ENCODE results near the gene TARDBP.
"Not testable (repeated sequence)": the region's sequence is repeated elsewhere in the genome, so short reads cannot be mapped to it uniquely, and the experiment has no call there.

Gene TARDBP

DNA sequence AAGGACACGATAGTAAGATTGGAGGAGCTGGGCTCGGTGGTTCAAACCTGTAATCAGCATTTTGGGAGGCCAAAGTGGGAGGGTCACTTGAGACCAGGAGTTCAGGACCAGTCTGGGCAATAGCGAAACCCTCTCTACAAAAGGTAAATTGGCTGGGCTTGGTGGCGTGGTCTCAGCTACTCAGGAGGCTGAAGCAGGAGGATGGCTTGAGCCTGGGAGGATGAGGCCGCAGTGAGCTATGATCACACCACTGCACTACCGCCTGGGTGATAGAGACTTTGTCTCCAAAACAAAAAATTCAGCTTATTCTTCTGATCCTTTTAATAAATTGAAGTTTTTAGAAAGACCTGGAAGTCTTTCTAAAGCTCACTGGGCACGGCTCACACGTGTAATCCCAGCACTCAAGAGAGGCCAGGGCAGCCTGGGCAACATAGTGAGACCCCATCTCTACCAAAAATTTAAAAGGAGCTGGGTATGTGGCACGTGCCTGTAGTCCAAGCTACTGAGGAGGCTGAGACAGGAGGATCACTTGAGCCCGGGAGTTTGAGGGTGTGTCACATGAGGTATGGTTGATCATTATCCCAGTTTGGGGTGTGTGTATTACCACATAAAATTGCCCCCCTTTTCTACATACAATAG is 19.3 kb downstream of the TARDBP start:
- ATAC-seq, result peak; percentile 11; the same call in 2 of the 3 replicates
- TF ChIP-seq ZNF565 (CRISPR knock-in tag; conservative IDR thresholded peaks at IDR 0.05; ENCODE audit: low read depth) (no peak), ZFP3 (CRISPR knock-in tag; IDR thresholded peaks at IDR 0.05) (no peak)

DNA sequence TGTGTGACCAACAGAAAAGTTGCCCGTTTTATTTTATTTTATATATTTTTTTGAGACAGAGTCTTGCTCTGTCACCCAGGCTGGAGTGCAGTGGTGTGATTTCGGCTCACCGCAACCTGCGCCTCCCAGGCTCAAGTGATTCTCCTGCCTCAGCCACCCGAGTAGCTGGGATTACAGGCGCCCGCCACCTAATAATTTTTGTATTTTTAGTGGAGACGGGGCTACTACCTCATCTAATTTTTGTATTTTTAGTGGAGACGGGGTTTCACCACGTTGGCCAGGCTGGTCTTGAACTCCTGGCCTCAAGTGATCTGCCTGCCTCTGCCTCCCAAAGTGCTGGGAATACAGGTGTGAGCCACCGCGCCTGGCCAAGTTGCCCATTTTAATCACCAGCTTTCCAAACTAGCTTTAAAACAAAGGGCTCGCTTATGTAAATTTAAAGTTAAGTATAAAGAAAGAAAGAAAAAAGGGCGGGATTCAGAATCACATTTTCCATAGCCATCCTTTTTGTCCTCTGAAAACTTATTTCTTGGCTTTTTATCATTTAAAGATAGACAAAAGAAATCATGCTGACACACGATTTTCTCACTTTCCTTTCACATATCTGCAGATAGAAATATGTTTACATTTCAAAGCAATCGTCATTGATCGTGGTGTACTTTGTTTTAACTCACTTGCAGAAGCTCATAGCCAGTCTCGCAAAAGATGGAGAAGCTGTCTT is 24.7 kb downstream of the TARDBP start:
- ATAC-seq, result not testable (repeated sequence)

DNA sequence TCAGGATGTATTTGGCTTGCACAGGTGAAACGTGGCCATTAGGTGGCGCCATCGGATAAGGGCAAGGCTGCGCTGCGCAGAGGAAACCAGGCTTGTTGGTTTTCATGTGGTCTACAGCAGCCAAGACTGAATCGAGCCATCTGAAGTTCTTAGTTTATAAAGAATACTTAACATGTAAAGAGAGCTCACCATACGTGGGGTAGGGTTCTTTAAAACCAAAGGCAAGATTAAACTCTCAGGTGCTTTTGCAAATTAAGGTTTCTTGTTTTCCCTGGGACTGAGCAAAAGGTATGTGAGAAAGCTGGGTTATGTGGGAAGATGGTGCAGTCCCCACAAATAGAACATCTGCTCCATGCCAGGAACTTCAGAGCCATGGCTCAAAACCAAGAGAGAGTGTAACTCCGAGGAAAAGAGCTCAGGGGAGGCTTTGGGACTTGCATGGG is 25.3 kb downstream of the TARDBP start:
- peak; percentile 98 for ATAC-seq
- TF ChIP-seq, protein P1, sequence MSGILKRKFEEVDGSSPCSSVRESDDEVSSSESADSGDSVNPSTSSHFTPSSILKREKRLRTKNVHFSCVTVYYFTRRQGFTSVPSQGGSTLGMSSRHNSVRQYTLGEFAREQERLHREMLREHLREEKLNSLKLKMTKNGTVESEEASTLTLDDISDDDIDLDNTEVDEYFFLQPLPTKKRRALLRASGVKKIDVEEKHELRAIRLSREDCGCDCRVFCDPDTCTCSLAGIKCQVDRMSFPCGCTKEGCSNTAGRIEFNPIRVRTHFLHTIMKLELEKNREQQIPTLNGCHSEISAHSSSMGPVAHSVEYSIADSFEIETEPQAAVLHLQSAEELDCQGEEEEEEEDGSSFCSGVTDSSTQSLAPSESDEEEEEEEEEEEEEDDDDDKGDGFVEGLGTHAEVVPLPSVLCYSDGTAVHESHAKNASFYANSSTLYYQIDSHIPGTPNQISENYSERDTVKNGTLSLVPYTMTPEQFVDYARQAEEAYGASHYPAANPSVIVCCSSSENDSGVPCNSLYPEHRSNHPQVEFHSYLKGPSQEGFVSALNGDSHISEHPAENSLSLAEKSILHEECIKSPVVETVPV (CRISPR knock-in tag; IDR thresholded peaks at IDR 0.05), result no peak
- TF ChIP-seq OSR1 (CRISPR knock-in tag; IDR thresholded peaks at IDR 0.05), result no peak
- TF ChIP-seq ZNF8 (CRISPR knock-in tag; IDR thresholded peaks at IDR 0.05), result no peak
- TF ChIP-seq TCF4 (CRISPR knock-in tag; IDR thresholded peaks at IDR 0.05; ENCODE audit: borderline replicate concordance), result no peak
- no peak for TF ChIP-seq ZFP30 (CRISPR knock-in tag; IDR thresholded peaks at IDR 0.05)
- no peak for TF ChIP-seq ESRRG (CRISPR knock-in tag; IDR thresholded peaks at IDR 0.05)
- no peak for TF ChIP-seq ZNF70 (CRISPR knock-in tag; IDR thresholded peaks at IDR 0.05)
- no peak for TF ChIP-seq GLIS3 (CRISPR knock-in tag; IDR thresholded peaks at IDR 0.05)
- TF ChIP-seq ISL1 (CRISPR knock-in tag; IDR thresholded peaks at IDR 0.05), result no peak
- no peak for TF ChIP-seq ZNF565 (CRISPR knock-in tag; conservative IDR thresholded peaks at IDR 0.05; ENCODE audit: low read depth)
- no peak for TF ChIP-seq SNAI2 (CRISPR knock-in tag; IDR thresholded peaks at IDR 0.05)
- TF ChIP-seq BACH2 (CRISPR knock-in tag; IDR thresholded peaks at IDR 0.05; ENCODE audit: borderline replicate concordance), result no peak
- TF ChIP-seq CSDC2 (CRISPR knock-in tag; IDR thresholded peaks at IDR 0.05), result no peak
- TF ChIP-seq, protein P2, sequence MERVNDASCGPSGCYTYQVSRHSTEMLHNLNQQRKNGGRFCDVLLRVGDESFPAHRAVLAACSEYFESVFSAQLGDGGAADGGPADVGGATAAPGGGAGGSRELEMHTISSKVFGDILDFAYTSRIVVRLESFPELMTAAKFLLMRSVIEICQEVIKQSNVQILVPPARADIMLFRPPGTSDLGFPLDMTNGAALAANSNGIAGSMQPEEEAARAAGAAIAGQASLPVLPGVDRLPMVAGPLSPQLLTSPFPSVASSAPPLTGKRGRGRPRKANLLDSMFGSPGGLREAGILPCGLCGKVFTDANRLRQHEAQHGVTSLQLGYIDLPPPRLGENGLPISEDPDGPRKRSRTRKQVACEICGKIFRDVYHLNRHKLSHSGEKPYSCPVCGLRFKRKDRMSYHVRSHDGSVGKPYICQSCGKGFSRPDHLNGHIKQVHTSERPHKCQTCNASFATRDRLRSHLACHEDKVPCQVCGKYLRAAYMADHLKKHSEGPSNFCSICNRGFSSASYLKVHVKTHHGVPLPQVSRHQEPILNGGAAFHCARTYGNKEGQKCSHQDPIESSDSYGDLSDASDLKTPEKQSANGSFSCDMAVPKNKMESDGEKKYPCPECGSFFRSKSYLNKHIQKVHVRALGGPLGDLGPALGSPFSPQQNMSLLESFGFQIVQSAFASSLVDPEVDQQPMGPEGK (CRISPR knock-in tag; IDR thresholded peaks at IDR 0.05; ENCODE audit: borderline replicate concordance), result no peak
- TF ChIP-seq ZC3H10 (CRISPR knock-in tag; IDR thresholded peaks at IDR 0.05), result no peak
- TF ChIP-seq, protein P3, sequence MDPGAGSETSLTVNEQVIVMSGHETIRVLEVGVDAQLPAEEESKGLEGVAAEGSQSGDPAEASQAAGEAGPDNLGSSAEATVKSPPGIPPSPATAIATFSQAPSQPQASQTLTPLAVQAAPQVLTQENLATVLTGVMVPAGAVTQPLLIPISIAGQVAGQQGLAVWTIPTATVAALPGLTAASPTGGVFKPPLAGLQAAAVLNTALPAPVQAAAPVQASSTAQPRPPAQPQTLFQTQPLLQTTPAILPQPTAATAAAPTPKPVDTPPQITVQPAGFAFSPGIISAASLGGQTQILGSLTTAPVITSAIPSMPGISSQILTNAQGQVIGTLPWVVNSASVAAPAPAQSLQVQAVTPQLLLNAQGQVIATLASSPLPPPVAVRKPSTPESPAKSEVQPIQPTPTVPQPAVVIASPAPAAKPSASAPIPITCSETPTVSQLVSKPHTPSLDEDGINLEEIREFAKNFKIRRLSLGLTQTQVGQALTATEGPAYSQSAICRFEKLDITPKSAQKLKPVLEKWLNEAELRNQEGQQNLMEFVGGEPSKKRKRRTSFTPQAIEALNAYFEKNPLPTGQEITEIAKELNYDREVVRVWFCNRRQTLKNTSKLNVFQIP (CRISPR knock-in tag; IDR thresholded peaks at IDR 0.05; ENCODE audit: borderline replicate concordance, low read depth), result no peak

DNA sequence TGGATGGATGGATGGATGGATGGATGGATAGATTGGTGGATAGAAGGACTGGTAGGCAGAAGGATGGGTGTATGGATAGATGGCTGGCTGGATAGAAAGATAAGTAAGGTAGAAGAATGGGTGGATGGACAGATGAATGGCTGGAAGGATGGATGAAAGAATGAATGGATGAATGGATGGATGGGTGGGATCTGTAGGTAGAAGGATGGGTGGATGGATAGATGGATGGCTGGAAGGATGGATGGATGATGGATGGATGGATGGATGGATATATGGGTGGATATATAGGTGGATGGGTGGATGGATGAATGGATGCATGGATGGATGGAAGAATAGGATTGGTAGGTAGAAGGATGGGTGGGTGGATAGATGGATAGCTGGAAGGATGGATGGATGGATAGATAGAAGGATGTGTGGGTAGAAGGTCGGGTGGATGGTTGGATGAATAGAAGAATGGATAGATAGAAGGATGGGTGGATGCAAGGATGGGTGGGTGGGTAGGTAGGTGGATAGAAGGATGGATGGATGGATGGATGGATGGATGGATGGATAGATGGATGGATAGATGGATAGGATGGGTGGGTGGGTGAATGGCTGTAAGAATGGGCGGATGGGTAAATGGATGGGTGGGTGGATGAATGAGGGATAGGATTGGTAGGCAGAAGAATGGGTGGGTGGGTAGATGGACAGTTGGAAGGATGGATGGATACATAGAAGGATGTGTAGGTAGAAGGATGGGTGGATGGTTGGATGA is 27.1 kb downstream of the TARDBP start:
- TF ChIP-seq TOX (CRISPR knock-in tag; IDR thresholded peaks at IDR 0.05; ENCODE audit: borderline replicate concordance) (no peak), CSDC2 (CRISPR knock-in tag; IDR thresholded peaks at IDR 0.05) (no peak), ZFP3 (CRISPR knock-in tag; IDR thresholded peaks at IDR 0.05) (no peak)
- TF ChIP-seq, protein P3 (CRISPR knock-in tag; IDR thresholded peaks at IDR 0.05; ENCODE audit: borderline replicate concordance, low read depth), result no peak
- ATAC-seq, result no peak

DNA sequence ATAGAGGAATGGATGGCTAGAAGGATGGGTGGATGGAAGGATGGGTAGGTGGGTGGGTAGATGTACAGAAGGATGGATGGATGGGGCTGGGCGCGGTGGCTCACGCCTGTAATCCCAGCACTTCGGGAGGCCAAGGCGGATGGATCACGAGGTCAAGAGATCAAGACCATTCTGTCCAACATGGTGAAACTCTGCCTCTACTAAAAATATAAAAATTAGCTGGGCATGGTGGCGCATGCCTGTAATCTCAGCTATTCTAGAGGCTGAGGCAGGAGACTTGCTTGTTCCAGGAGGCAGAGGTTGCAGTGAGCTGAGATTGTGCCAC is 27.6 kb downstream of the TARDBP start:
- ATAC-seq, result not testable (repeated sequence)
